GM19455 (cell line): ENCODE results near the gene IGF2BP3.

Source experiments
- ATAC-seq: cut with Tn5 transposase; IDR thresholded peaks from one replicate; pipeline ENCODE4 v1.9.1; 2021; ENCODE audit not compliant: unreplicated experiment

Gene IGF2BP3

GRCh38 chr7:23380556-23380955 is 89.7 kb downstream of the IGF2BP3 start:
- ATAC-seq = no peak

- no peak for ATAC-seq
Observed at GRCh38 chr7:23378996-23379395, 91.3 kb downstream of the IGF2BP3 start.

- no peak for ATAC-seq
Observed at GRCh38 chr7:23377134-23377533, 93.2 kb downstream of the IGF2BP3 start.

DNA sequence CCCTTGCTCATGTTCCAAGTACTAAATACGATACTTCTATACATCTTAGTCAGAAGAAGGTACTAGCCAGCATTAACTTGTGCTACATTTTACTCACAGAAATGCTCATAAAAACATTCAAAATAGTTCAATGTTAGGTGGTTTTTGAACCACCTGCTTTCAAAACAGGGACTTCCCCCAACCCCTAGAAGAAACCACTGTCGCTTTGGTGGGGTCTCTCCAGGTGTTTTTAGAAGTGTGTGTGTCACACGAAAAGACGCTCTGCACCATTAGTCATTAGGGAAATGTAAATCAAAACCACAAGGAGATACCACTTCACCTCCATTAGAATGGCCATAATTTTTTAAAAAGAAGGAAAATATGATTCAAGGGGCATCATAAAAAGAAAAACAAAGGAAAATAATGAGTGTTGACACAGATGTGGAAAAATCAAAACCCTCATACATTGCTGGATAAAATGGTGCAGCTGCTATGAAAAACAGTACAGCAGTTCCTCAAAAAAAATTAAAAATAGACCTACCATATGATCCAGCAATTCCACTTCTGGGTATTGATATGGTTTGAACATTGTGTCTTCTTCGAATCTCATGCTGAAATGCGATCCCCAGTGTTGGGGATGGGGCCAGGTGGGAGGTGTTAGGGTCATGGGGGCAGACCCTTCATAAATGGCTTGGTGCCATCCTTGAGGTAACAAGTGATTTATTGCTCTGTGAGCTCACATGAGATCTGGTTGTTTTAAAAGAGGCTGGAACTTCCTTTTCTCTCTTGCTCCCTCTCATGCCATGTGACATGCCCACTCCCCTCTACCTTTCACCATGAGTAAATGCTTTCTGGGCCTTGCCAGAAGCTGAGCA is 96.9 kb downstream of the IGF2BP3 start:
- ATAC-seq = peak; percentile 70

DNA sequence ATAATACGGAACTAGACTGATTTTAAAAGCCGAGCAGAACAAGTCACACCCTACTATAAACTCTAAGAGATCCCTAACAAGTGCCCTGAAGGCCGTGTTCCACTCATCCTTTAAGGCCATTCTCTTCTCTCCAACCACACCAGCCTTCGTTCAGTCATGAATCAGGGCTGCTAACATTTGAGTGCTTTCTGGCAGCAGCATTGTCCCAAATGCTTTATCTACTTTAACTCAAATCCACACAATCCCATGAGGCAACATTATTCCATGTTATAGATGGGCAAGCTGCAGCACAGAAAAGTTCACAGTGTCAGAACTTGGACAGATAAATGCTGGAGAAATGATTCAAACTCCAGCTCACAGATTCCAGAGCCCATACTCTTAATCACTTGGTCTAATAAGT is 97.7 kb downstream of the IGF2BP3 start:
- no peak for ATAC-seq

DNA sequence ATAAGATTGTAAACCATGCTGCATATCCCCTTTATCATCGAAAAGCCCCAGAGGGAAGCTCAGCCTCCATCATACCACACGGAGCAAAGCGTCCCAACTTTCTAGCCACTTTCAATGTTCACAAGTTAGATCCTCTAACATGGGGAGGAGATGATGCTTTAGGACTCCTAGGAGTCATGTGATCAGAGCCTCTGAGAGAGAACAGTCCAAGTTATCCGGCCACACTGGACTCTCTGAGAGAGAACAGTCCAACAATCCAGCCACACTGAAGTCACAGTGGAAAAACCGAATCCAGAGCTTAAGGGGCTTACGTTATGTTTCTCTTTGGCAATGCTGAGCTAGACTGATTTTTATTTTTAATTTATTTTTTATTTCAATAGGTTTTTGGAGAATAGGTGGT is 98.6 kb downstream of the IGF2BP3 start:
- ATAC-seq = no peak

DNA sequence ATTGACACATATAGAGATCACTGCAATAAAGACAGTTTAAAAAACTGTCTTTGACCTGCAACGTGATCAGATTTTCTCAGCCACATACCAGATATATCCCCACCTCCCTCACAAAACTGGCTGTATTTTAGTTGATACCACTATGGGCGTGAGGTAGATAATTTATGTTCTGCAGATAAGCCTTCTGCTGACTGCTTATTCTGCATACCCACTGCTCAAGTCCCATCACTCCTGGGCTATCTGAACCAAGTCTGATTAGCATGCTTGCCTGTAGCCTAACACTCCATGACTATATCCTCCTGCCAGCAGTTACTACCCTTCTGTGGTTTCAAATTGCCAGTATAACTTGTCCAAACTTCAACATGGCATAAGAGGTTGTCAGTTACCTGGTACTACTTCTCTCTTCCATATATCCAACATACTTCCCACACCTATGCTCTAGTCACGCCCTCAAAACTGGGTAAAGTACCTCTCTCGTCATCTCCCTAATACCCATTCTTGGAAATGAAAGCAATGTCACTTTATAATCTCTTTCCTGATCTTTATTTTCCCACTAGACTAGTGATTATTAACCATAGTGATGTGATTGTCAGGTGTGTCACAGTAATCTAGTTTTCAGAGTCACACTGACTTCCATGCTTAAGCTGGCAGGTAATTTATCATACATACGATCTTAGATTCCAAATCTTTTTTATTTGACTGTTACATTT is 100.4 kb downstream of the IGF2BP3 start:
- no peak for ATAC-seq

DNA sequence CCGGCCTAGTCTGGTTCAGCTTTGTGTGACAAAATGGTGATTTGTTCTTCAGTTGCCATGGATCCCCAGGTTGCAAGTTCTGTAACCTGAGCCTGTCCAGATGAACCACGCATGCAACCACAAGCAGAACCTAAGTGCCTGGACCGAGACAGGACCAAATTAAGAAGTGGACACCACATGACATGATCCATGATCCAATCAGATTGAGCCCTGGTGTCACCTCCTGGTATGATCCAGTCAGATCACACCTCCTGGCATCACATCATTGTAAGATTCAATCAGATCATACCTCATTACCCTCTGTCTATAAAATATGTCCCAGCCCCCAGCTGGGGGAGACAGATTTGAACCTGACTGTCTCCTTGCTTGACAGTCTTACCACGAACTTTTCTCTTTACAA is 101.2 kb downstream of the IGF2BP3 start:
- no peak for ATAC-seq

DNA sequence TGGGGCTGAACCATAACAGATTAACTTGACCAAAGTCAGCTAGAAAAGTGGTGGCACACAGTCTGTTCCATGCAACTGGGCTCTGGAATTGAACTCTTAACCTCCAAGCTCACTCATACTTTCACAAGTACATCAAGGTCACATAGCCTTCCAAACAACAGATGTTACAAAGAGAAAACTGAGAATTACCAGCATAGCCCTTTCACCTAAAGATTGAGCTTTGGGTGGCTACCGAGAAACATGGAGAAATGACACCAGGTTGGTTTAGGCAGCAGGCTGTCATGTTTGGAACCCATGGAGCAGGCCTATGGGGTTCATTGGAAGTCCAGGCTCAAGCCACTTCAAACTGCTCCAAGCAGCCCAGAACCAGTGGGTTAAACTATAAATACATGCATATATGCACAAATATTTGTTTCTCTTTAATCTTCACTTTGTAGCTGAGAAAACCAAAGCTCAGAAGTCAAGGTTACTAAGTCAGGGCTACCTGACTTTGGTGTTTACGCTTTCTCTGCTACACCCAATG is 112.1 kb downstream of the IGF2BP3 start:
- ATAC-seq = no peak

GRCh38 chr7:23357190-23358093 is 112.8 kb downstream of the IGF2BP3 start:
- ATAC-seq = no peak

GRCh38 chr7:23356726-23357125 is 113.6 kb downstream of the IGF2BP3 start:
- no peak for ATAC-seq

- no peak for ATAC-seq
Observed at GRCh38 chr7:23356168-23356567, 114.1 kb downstream of the IGF2BP3 start.

DNA sequence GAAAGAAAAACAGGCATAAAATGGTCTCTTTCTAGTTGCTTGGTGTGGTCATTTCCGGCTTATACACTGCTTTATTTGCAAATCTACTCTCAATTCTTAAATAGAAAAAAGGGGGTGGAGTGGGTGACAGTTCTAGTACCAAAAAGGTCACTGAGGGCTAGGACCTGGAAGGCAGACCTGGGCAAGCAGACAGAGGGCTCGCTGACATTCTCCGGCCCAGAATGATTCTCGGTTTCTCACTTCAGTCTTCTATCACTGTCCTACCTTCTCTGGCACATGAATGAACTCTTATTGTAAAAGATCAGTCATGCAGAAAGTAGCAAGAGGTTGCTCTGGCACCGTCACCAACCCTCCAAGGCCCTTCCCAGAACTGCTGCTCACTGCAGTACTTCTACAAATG is 117.1 kb downstream of the IGF2BP3 start:
- ATAC-seq = no peak

- no peak for ATAC-seq
Observed at GRCh38 chr7:23350466-23350865, 119.8 kb downstream of the IGF2BP3 start.

GRCh38 chr7:23349484-23350157 is 120.7 kb downstream of the IGF2BP3 start:
- no peak for ATAC-seq

DNA sequence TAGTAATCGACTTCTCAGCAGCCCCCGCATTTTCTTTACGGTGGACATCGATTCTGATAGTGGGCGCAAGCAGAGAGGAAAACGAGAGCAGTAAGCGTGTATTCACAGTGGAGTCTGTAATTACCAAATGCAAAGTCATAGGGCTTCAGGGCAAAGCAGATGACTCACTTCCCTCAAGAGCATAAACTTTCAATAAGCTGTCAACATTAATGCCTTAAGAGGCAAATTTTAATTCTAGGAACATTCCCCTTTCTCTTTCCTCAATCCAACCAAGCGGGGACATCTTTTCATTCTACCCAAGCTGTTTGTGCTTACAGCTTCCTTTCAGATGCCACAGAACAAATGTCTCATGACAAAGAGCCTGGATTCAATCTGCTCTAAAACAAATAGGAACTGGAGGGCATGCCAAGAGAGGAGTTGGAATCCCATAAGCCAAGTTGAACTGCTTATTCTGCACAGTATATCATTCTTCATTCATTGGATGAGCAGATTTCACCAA is 122.6 kb downstream of the IGF2BP3 start:
- ATAC-seq = no peak

- no peak for ATAC-seq
Observed at GRCh38 chr7:23347033-23347681, 123.1 kb downstream of the IGF2BP3 start.

GRCh38 chr7:23346316-23346715 is 124.0 kb downstream of the IGF2BP3 start:
- ATAC-seq = no peak

GRCh38 chr7:23345601-23346000 is 124.7 kb downstream of the IGF2BP3 start:
- no peak for ATAC-seq
